ENCODE data around the gene FIGNL2. TPM values are rescaled to one million over a fixed set of nuclear protein-coding genes. Genes with fewer than 3 reads are reported as not detected.

Gene FIGNL2
- total and polyA plus RNA-seq, 2 of the 13 experiments (the other 11 are each of a cell fraction or from before 2014, with no cell fraction given) = 0.82 to 1.00 TPM

GRCh38 chr12:51865757-51866270 lies 17.3 kb upstream of the FIGNL2 start (continued):
- TF ChIP-seq AGO1 (IDR thresholded peaks at IDR 0.05; ENCODE audit: low read depth, low read length, poor library complexity, severe bottlenecking) (no peak), FOXA1 (IDR thresholded peaks at IDR 0.05) (no peak), FOXA1 (CRISPR knock-in tag; IDR thresholded peaks at IDR 0.05) (no peak), SNAPC4 (CRISPR knock-in tag; IDR thresholded peaks at IDR 0.05) (no peak), GATA4 (IDR thresholded peaks at IDR 0.05; ENCODE audit: borderline replicate concordance, low read depth) (no peak), BORCS8-MEF2B (CRISPR knock-in tag; IDR thresholded peaks at IDR 0.05) (no peak), TERF1 (CRISPR knock-in tag; IDR thresholded peaks at IDR 0.05) (no peak), ATF3 (CRISPR knock-in tag; IDR thresholded peaks at IDR 0.05) (no peak)

All from HepG2 (cell line).